Osteoblast (primary cell): ENCODE results near the gene KIF26B. TPM values are rescaled to one million over a fixed set of nuclear protein-coding genes. Genes with fewer than 3 reads are reported as not detected.

ENCODE experiments used
- DNase-seq: peaks from one replicate; pipeline ENCODE4 v3.0.0; 2011; ENCODE audit warnings: low spot score, mixed read lengths; ENCODE audit not compliant: insufficient read length; ENCODE audit errors: missing footprints
- H2AFZ ChIP-seq: 2 replicates; pipeline ENCODE4 v1.6.0; 2011; ENCODE audit warnings: mild to moderate bottlenecking, low read length
- H3K27ac ChIP-seq: 2 replicates; pipeline ENCODE4 v1.5.1; 2011; ENCODE audit warnings: mild to moderate bottlenecking, low read depth, low read length, moderate library complexity
- H3K27me3 ChIP-seq: 2 replicates; pipeline ENCODE4 v1.6.0; 2012; ENCODE audit warnings: mild to moderate bottlenecking, control low read depth, inconsistent platforms, low read length, moderate library complexity; ENCODE audit not compliant: insufficient read depth
- H3K36me3 ChIP-seq: 2 replicates; pipeline ENCODE4 v1.5.1; 2011; ENCODE audit warnings: mild to moderate bottlenecking, low read length, control low read depth, moderate library complexity; ENCODE audit not compliant: insufficient read depth
- H3K4me1 ChIP-seq: 2 replicates; pipeline ENCODE4 v1.5.1; 2011; ENCODE audit warnings: mild to moderate bottlenecking, low read length, control low read depth, moderate library complexity; ENCODE audit not compliant: insufficient read depth
- H3K4me2 ChIP-seq: 2 replicates; pipeline ENCODE4 v1.6.0; 2011; ENCODE audit warnings: mild to moderate bottlenecking, low read length; ENCODE audit not compliant: insufficient read depth
- H3K4me3 ChIP-seq: fragments of 200-600 bp; sonication (generic); 3 replicates; pipeline ENCODE4 v1.5.1; 2012; ENCODE audit warnings: mild to moderate bottlenecking, low read length, inconsistent platforms; ENCODE audit not compliant: insufficient read depth
- H3K79me2 ChIP-seq: 2 replicates; pipeline ENCODE4 v1.6.0; 2012; ENCODE audit warnings: mild to moderate bottlenecking, low read length, control low read depth, inconsistent platforms; ENCODE audit not compliant: insufficient read depth
- H3K9me3 ChIP-seq: 2 replicates; pipeline ENCODE4 v1.5.1; 2011; ENCODE audit warnings: low read depth, low read length, control low read depth
- H4K20me1 ChIP-seq: 2 replicates; pipeline ENCODE4 v1.6.0; 2012; ENCODE audit warnings: mild to moderate bottlenecking, low read length, control low read depth; ENCODE audit not compliant: insufficient read depth
- CTCF ChIP-seq: IDR thresholded peaks from 2 replicates; pipeline ENCODE4 v1.5.1; 2011; ENCODE audit warnings: mild to moderate bottlenecking, low read depth, low read length, moderate library complexity; ENCODE audit errors: extremely low read depth
- total RNA-seq: library from RNA; depleted of rRNA; stranded (reverse); fragments of >200 nt; gene quantifications from 2 replicates; pipeline ENCODE4 v1.2.3, GENCODE V29; 2012

Gene KIF26B
- total RNA-seq, 1 donor = 22.1 TPM

- Histone ChIP-seq H3K27me3 (peaks cover 2% of the 10 kb centered on the region), H3K4me2 (no peak overlapping the region), H2AFZ (no peak overlapping the region), H3K4me1 (no peaks in the 10 kb centered on the region), H3K36me3 (no peaks in the 10 kb centered on the region), H3K4me3 (no peak overlapping the region), H3K27ac (no peak overlapping the region), H3K79me2 (no peaks in the 10 kb centered on the region), H3K9me3 (no peaks in the 10 kb centered on the region), H4K20me1 (peaks cover 3% of the 10 kb centered on the region)
- DNase-seq = no peak
- no peak for TF ChIP-seq CTCF
Measured at GRCh38 chr1:245292553-245292952, 137.8 kb downstream of the KIF26B start.

GRCh38 chr1:245294020-245294419 is 139.2 kb downstream of the KIF26B start:
- Histone ChIP-seq H3K27ac (no peak overlapping the region), H3K4me2 (no peak overlapping the region)

GRCh38 chr1:245298781-245299180 is 144.0 kb downstream of the KIF26B start:
- no peaks in the 10 kb centered on the region for H3K9me3 ChIP-seq
- peaks cover 6% of the 10 kb centered on the region for H3K4me1 ChIP-seq
- DNase-seq = peak; percentile 72
- peak overlapping the region; percentile 51 for H2AFZ ChIP-seq
- no peak overlapping the region for H3K27ac ChIP-seq
- peak overlapping the region; percentile 74 for H3K4me2 ChIP-seq
- H4K20me1 ChIP-seq = no peaks in the 10 kb centered on the region
- no peak for TF ChIP-seq CTCF
- no peaks in the 10 kb centered on the region for H3K79me2 ChIP-seq
- H3K36me3 ChIP-seq = no peaks in the 10 kb centered on the region
- peaks cover 5% of the 10 kb centered on the region for H3K27me3 ChIP-seq
- peak overlapping the region; percentile 42 for H3K4me3 ChIP-seq

More at GRCh38 chr1:245294020-245294419, 139.2 kb downstream of the KIF26B start:
- Histone ChIP-seq H4K20me1 (peaks cover 3% of the 10 kb centered on the region), H3K9me3 (no peaks in the 10 kb centered on the region), H2AFZ (no peak overlapping the region), H3K79me2 (no peaks in the 10 kb centered on the region), H3K4me3 (no peak overlapping the region), H3K27me3 (peaks cover 2% of the 10 kb centered on the region), H3K4me1 (peaks cover 5% of the 10 kb centered on the region), H3K36me3 (no peaks in the 10 kb centered on the region)
- no peak for TF ChIP-seq CTCF
- no peak for DNase-seq

- no peak for DNase-seq
- Histone ChIP-seq H3K27me3 (peaks cover 5% of the 10 kb centered on the region), H3K36me3 (no peaks in the 10 kb centered on the region), H4K20me1 (no peaks in the 10 kb centered on the region), H2AFZ (peak overlapping the region; percentile 65), H3K4me1 (peaks cover 6% of the 10 kb centered on the region), H3K27ac (no peak overlapping the region), H3K4me3 (peak overlapping the region; percentile 47), H3K4me2 (peak overlapping the region; percentile 28), H3K9me3 (no peaks in the 10 kb centered on the region), H3K79me2 (no peaks in the 10 kb centered on the region)
- TF ChIP-seq CTCF = no peak
Measured at GRCh38 chr1:245301162-245301580, 146.4 kb downstream of the KIF26B start.
